Measurements from ENCODE around the gene NOB1. TPM values are rescaled to one million over a fixed set of nuclear protein-coding genes. Genes with fewer than 3 reads are reported as not detected.
"Not testable (repeated sequence)": the region's sequence is repeated elsewhere in the genome, so short reads cannot be mapped to it uniquely, and the experiment has no call there.

Gene NOB1
- total and polyA plus RNA-seq, 7 donors, result 21.0 to 49.1 (median 36.0) TPM

DNA sequence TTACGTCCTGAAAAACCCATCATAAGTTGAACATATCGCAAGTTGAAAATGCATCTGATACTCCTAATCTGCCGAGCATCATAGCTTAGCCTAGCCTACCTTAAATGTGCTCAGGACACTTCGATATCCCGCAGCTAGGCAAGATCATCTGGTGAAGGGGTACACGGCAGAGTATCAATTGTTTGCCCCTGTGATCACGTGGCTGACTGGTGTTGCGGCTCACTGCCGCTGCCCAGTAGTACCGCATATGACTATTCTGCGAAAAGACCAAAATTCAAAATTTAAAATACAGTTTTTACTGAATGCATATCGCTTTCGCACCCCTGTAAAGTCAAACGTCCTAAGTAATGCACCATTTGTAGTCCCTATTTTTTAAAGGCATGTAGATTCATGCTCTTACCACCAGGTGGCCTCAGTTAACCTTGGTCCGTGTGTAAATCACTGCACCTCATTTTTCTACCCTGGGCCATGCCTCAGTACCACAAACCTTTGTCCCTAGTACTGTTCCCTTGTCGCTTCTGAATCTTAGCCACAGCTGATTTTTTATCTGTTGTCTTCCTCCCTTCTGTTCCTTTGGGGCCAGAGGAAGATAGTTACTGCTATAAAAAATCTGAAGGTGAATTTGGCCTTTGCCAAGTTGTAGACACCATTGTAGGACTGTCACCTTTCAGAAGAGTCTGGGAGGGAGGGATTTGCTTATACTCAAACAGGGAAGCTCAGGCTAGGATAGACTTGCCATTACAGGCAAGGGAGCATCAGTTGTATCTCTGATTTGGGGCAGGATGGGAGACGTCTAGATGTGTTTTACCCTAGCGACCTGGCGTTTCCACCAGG is 41.8 kb upstream of the NOB1 start:
- TF ChIP-seq CTCF (IDR thresholded peaks at IDR 0.05), result peak; percentile 76 to 94 (median 89)
- TF ChIP-seq POLR2A (IDR thresholded peaks at IDR 0.05), result no peak
- Histone ChIP-seq H3K4me1 (peaks cover 0 to 11% (median 5%) of the 10 kb centered on the region in 4 donors), H3K27me3 (no peaks in the 10 kb centered on the region), H3K27ac (no peak overlapping the region), H3K4me3 (peak overlapping the region in 2 of 4 donors; percentile 20 to 25), H3K36me3 (peaks cover 0 to 22% (median 2%) of the 10 kb centered on the region in 4 donors), H3K9me3 (no peaks in the 10 kb centered on the region)
- 59 to 62% methylated on average over 19 of the region's 19 CpGs for WGBS, 2 donors
- peak; percentile 69 for DNase-seq
- intact Hi-C loops (cut with DNase I), result loop anchor here (1.0 to 2.0 kb wide), 2 partner anchors 64 to 134 kb away; no protein-coding TSS in a partner anchor

DNA sequence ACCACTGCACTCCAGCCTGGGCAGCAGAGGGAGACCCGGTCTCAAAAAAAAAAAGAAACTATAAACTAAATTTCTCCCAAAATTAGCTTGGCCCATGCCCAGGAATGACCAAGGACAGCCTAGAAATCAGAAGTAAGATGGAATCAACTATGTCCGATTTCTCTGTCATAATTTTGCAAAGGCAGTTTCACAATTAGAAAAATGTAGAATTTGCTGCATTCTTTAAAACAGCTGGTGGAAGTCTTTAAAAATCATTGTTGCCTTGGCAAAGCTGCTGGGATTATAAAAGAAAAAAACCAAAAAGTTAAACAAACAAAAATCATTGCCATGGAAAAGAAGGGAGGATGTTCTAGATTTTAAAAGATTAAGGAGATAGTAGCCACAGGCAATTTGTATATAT is 39.8 kb upstream of the NOB1 start:
- TF ChIP-seq CTCF (IDR thresholded peaks at IDR 0.05), result no peak
- TF ChIP-seq POLR2A (IDR thresholded peaks at IDR 0.05), result no peak
- no peak for TF ChIP-seq EP300 (IDR thresholded peaks at IDR 0.05)
- TF ChIP-seq POLR2AphosphoS5 (IDR thresholded peaks at IDR 0.05), result no peak
- intact Hi-C loops (cut with DNase I), result no loop called here
- peaks cover 0 to 17% (median 2%) of the 10 kb centered on the region in 4 donors for H3K36me3 ChIP-seq

GRCh38 chr16:69793526-69793925 is 38.8 kb upstream of the NOB1 start:
- Histone ChIP-seq H3K27ac (no peak overlapping the region), H3K4me1 (peaks cover 0 to 11% (median 5%) of the 10 kb centered on the region in 4 donors), H3K9me3 (no peaks in the 10 kb centered on the region), H3K36me3 (peaks cover 0 to 17% (median 7%) of the 10 kb centered on the region in 4 donors), H3K27me3 (no peaks in the 10 kb centered on the region), H3K4me3 (no peak overlapping the region)
- no peak for TF ChIP-seq EP300 (IDR thresholded peaks at IDR 0.05)
- TF ChIP-seq CTCF (IDR thresholded peaks at IDR 0.05), result no peak
- TF ChIP-seq POLR2AphosphoS5 (IDR thresholded peaks at IDR 0.05), result no peak
- TF ChIP-seq POLR2A (IDR thresholded peaks at IDR 0.05), result no peak
- no peak for DNase-seq
- intact Hi-C loops (cut with DNase I), result no loop called here
- 79 to 89% methylated on average over 4 of the region's 4 CpGs for WGBS, 2 donors

More for the DNA sequence above, 39.8 kb upstream of the NOB1 start:
- no peak overlapping the region for H3K27ac ChIP-seq
- no peaks in the 10 kb centered on the region for H3K27me3 ChIP-seq
- peaks cover 0 to 11% (median 5%) of the 10 kb centered on the region in 4 donors for H3K4me1 ChIP-seq
- DNase-seq, result no peak
- no peak overlapping the region for H3K4me3 ChIP-seq
- WGBS, 2 donors, result 82 to 88% methylated on average over 2 of the region's 2 CpGs
- no peaks in the 10 kb centered on the region for H3K9me3 ChIP-seq

DNA sequence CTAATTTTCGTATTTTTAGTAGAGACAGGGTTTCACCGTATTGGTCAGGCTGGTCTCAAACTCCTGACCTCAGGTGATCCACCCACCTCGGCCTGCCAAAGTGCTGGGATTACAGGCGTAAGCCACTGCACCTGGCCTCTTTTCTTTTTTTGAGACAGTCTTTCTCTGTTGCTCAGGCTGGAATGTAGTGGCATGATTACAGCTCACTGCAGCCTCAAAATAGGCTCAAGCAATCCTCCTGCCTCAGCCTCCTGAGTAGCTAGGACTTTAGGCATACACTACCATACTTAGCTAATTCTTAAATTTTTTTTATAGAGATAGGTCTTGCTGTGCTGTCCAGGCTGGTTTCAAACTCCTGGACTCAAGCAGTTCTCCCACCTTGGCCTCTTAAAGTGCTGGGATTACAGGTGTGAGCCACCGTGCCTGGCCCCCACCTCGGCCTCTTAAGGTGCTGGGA is 36.7 kb upstream of the NOB1 start:
- H3K27ac ChIP-seq; H3K27me3 ChIP-seq; H3K4me1 ChIP-seq; intact Hi-C loops (cut with DNase I); H3K9me3 ChIP-seq; DNase-seq; H3K4me3 ChIP-seq: not testable (repeated sequence)
- H3K36me3 ChIP-seq, result peaks cover 0 to 32% (median 19%) of the 10 kb centered on the region in 4 donors
- WGBS, 2 donors, result 93 to 97% methylated on average over 6 of the region's 6 CpGs

DNA sequence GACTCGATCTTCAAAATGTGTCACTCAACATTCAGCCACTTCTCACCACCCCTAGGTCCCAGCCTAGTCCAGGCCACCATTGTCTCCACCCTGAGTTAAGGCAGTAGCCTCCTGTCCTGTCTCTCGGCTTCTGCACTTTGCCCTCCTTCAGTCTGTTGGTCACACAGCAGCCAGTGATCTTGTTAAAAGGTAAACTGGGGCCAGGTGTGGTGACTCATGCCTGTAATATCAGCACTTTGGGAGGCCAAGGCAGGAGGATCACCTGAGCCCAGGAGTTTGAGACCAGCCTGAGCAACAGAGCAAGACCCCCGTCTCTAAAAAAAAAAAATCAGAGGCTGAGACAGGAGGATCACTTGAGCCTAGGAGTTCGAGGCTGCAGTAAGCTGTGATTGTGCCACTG is 33.2 kb upstream of the NOB1 start:
- no peak overlapping the region for H3K27ac ChIP-seq
- DNase-seq, result no peak
- H3K27me3 ChIP-seq, result no peaks in the 10 kb centered on the region
- intact Hi-C loops (cut with DNase I), result no loop called here
- TF ChIP-seq EP300 (IDR thresholded peaks at IDR 0.05) (no peak), POLR2A (IDR thresholded peaks at IDR 0.05) (no peak), CTCF (IDR thresholded peaks at IDR 0.05) (no peak), POLR2AphosphoS5 (IDR thresholded peaks at IDR 0.05) (no peak)
- H3K36me3 ChIP-seq, result peaks cover 0 to 37% (median 19%) of the 10 kb centered on the region in 4 donors
- H3K4me3 ChIP-seq, result no peak overlapping the region
- H3K9me3 ChIP-seq, result no peaks in the 10 kb centered on the region
- WGBS, 2 donors, result 79 to 95% methylated on average over 4 of the region's 4 CpGs
- no peaks in the 10 kb centered on the region for H3K4me1 ChIP-seq

Data from sigmoid colon (tissue), 7 donors.